Endothelial cell of umbilical vein (primary cell): ENCODE data around the gene MED27. TPM values are rescaled to one million over a fixed set of nuclear protein-coding genes. Genes with fewer than 3 reads are reported as not detected.

Experiments
- BruUV-seq: library from RNA; stranded (reverse); fragments of 400-500 nt; replicated peaks from 2 replicates; lab custom pipeline; 2021; lab: Mats Ljungman, UMichigan
- CTCF ChIA-PET: fragments of 300-600, 350-600 bp; sonication (Branson Sonifier 250); formaldehyde crosslinking; loops from one replicate; lab custom pipeline; 2021; ENCODE audit warnings: antibody characterized with exemption, inconsistent platforms; lab: Charles Lee
- POLR2A ChIA-PET: fragments of 300-600, 350-600 bp; sonication (Branson Sonifier 250); formaldehyde crosslinking; loops from one replicate; lab custom pipeline; 2021; ENCODE audit warnings: antibody characterized with exemption, inconsistent platforms; lab: Charles Lee
- DNase-seq: peaks from one replicate; pipeline ENCODE4 v3.0.0-alpha.2; 2011; ENCODE audit warnings: low read depth, low spot score
- FAIRE-seq: peaks from 2 replicates; lab custom pipeline; 2011; peaks lifted over from hg19 to GRCh38; lab: Jason Lieb, UNC
- H2AFZ ChIP-seq: 2 replicates; pipeline ENCODE4 v1.6.0; 2012; ENCODE audit warnings: low read depth, low read length, control low read depth, inconsistent platforms
- H3K27ac ChIP-seq: 2 replicates; pipeline ENCODE4 v1.5.1; 2011; ENCODE audit warnings: low read depth, mild to moderate bottlenecking, control low read depth, low read length, moderate library complexity; ENCODE audit not compliant: insufficient read depth
- H3K27me3 ChIP-seq, 2 experiments: 2 replicates each; pipeline versions ENCODE4 v1.6.0 to v1.6.1; 2011; ENCODE audit warnings: low read length in 2 of 2, mixed read lengths in 1 of 2; ENCODE audit not compliant: control insufficient read depth in 2 of 2, insufficient read depth in 2 of 2
- H3K36me3 ChIP-seq, 2 experiments: 2 replicates in 1 of 2; 3 replicates in 1 of 2; pipeline ENCODE4 v1.5.1; 2011; ENCODE audit warnings: low read length in 2 of 2, mild to moderate bottlenecking in 1 of 2, moderate library complexity in 1 of 2; ENCODE audit not compliant: control insufficient read depth in 2 of 2, insufficient read depth in 2 of 2; ENCODE audit errors: extremely low read depth in 1 of 2
- H3K4me1 ChIP-seq: 3 replicates; pipeline ENCODE4 v1.5.1; 2011; ENCODE audit warnings: mild to moderate bottlenecking, low read length; ENCODE audit not compliant: control insufficient read depth, insufficient read depth; ENCODE audit errors: extremely low read depth
- H3K4me2 ChIP-seq: 2 replicates; pipeline ENCODE4 v1.6.1; 2011; ENCODE audit warnings: low read length, control low read depth, mixed read lengths; ENCODE audit not compliant: insufficient read depth
- H3K4me3 ChIP-seq, 3 experiments: fragments of 200-600 bp in 1 of 3; sonication (generic), shearing (Covaris generic) in 1 of 3; replicated peaks in 1 of 3; 2 replicates each; pipeline ENCODE4 v1.5.1; 2011 to 2016; ENCODE audit warnings: control low read depth in 3 of 3, low read length in 3 of 3, mild to moderate bottlenecking in 2 of 3, inconsistent platforms in 1 of 3, low read depth in 1 of 3, moderate library complexity in 1 of 3; ENCODE audit not compliant: insufficient read depth in 1 of 3
- H3K79me2 ChIP-seq: 2 replicates; pipeline ENCODE4 v1.6.0; 2012; ENCODE audit warnings: low read length, inconsistent platforms; ENCODE audit not compliant: control insufficient read depth, insufficient read depth
- H3K9ac ChIP-seq: replicated peaks from 2 replicates; pipeline ENCODE3; 2011; ENCODE audit warnings: low read length, control low read depth; ENCODE audit not compliant: insufficient read depth; ENCODE audit errors: extremely low read depth
- H3K9me1 ChIP-seq: replicated peaks from 3 replicates; pipeline ENCODE4 v1.6.0; 2011; ENCODE audit warnings: mild to moderate bottlenecking, low read length; ENCODE audit not compliant: control insufficient read depth, insufficient read depth; ENCODE audit errors: extremely low read depth
- H3K9me3 ChIP-seq: replicated peaks from 2 replicates; pipeline ENCODE4 v1.5.1; 2012; ENCODE audit warnings: low read length, inconsistent platforms; ENCODE audit not compliant: control insufficient read depth, insufficient read depth
- H4K20me1 ChIP-seq: replicated peaks from 2 replicates; pipeline ENCODE3; 2011; ENCODE audit warnings: mild to moderate bottlenecking, low read length; ENCODE audit not compliant: control insufficient read depth, insufficient read depth; ENCODE audit errors: extremely low read depth
- CTCF ChIP-seq, 2 donors: IDR thresholded peaks; 1 replicate in 1 of 2; 2 replicates in 1 of 2; pipeline ENCODE4 v1.5.1; 2011; ENCODE audit warnings: low read length in 2 of 2, mild to moderate bottlenecking in 2 of 2, moderate library complexity in 2 of 2, control low read depth in 1 of 2, inconsistent platforms in 1 of 2, low read depth in 1 of 2; ENCODE audit not compliant: insufficient read depth in 1 of 2; ENCODE audit errors: extremely low read depth in 1 of 2
- EZH2 ChIP-seq: IDR thresholded peaks from 2 replicates; pipeline ENCODE4 v1.6.1; 2012; ENCODE audit warnings: borderline replicate concordance, low read depth, mild to moderate bottlenecking, moderate library complexity, low read length, inconsistent platforms; ENCODE audit not compliant: severe bottlenecking
- FOS ChIP-seq: IDR thresholded peaks from 2 replicates; pipeline ENCODE4 v1.6.1; 2011; ENCODE audit warnings: mild to moderate bottlenecking, low read length, moderate library complexity, borderline replicate concordance; ENCODE audit not compliant: insufficient read depth
- GATA2 ChIP-seq: IDR thresholded peaks from 2 replicates; pipeline ENCODE4 v1.7.0; 2011; ENCODE audit warnings: low read depth, mild to moderate bottlenecking, moderate library complexity, mixed read lengths, low read length; ENCODE audit not compliant: insufficient read length, insufficient read depth
- JUN ChIP-seq: IDR thresholded peaks from 2 replicates; pipeline ENCODE4 v1.6.1; 2011; ENCODE audit warnings: borderline replicate concordance, low read depth; ENCODE audit not compliant: insufficient read length, insufficient read depth
- MYC ChIP-seq: IDR thresholded peaks from one replicate; pipeline ENCODE4 v1.6.1; 2011; ENCODE audit warnings: mild to moderate bottlenecking, low read depth, low read length
- POLR2A ChIP-seq: IDR thresholded peaks from 2 replicates; pipeline ENCODE4 v1.6.1; 2012; ENCODE audit warnings: low read depth, mild to moderate bottlenecking, control low read depth, low read length
- POLR2AphosphoS5 ChIP-seq: IDR thresholded peaks from 2 replicates; pipeline ENCODE4 v1.6.1; 2012; ENCODE audit warnings: low read depth, mild to moderate bottlenecking, control low read depth, low read length, moderate library complexity; ENCODE audit not compliant: insufficient read depth
- dilution Hi-C: fragments of 300-500 bp; cut with MboI; formaldehyde crosslinking; loops from one replicate; pipeline ENCODE4 v1.15.0; 2019; ENCODE audit warnings: low sequenced_read_pairs; ENCODE audit not compliant: extremely low pct_ligation_motif_present
- intact Hi-C: fragments of 100-400 bp; cut with micrococcal nuclease; formaldehyde crosslinking; loops from one replicate; pipeline ENCODE4 v1.10.0; 2022
- polyA plus RNA-seq, 4 experiments: library from polyadenylated mRNA; depleted of rRNA in 3 of 4; stranded (reverse) in 3 of 4; unstranded in 1 of 4; fragments of >200 nt; gene quantifications; 2 replicates each; pipeline versions ENCODE4 v1.2.1 to v1.2.3, GENCODE V29; 2011 to 2012; ENCODE audit warnings: missing spikeins in 1 of 4
- total RNA-seq: library from RNA; stranded (reverse); gene quantifications from 2 replicates; pipeline ENCODE4 v1.2.3, GENCODE V29; 2021
- TF ChIP-seq, protein P1 (sequence below): IDR thresholded peaks from 2 replicates; pipeline ENCODE4 v1.6.1; 2011; ENCODE audit not compliant: insufficient read depth, insufficient read length

MED27 gene
- total and polyA plus RNA-seq, 2 donors (not counting 3 experiments of a cell fraction or from before 2014, with no cell fraction given): 27.9 to 47.8 TPM

DNA sequence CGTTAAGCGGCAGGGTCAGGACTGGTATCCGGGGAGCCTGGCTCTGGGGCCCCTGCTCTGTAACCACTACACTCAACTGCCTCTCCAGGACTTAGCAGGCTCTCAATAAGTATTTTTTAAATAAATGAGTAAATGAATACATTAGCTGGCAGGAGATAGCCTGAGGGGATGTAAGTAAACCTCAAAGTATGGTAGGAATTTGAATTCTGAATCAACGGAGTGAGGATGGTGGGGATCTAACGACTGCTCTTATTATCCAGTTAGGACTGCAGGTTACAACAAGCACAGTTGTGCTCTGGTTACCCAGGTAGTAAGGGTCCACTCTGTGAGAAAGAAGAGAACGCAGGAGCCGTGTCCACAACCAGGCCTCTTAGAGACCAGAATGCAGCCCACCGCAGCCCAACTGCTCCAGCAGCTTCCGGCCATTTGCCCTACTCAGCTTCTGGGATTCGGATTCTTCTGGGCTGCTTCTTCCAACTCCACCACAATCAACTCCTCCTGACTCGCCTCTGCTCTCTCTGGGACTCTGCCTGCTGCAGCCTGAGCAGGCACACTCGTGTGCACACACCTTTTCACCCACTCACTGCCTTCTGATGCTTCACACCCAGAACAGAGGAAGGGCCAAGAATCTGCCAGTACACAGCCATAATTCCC is 52.6 kb downstream of the MED27 start:
- H3K4me3 ChIP-seq: no peak overlapping the region
- intact Hi-C loops (no loop called here), dilution Hi-C loops (no loop called here)
- H3K36me3 ChIP-seq: no peaks in the 10 kb centered on the region
- no peak overlapping the region for H3K27ac ChIP-seq
- ChIA-PET POLR2A (no interaction called here), CTCF (interaction anchor here (2.0 kb wide), 1 partner anchor 10 kb away, joined by 8 read pairs; no protein-coding TSS in a partner anchor)
- no peak for FAIRE-seq
- no peaks in the 10 kb centered on the region for H3K27me3 ChIP-seq
- BruUV-seq: no TSS peak
- TF ChIP-seq EZH2: no peak
- no peak for TF ChIP-seq POLR2AphosphoS5
- TF ChIP-seq GATA2: no peak
- TF ChIP-seq JUN: no peak
- TF ChIP-seq FOS: no peak
- no peak for TF ChIP-seq POLR2A
- TF ChIP-seq CTCF (IDR thresholded peaks at IDR 0.05; ENCODE audit: extremely low read depth in 1 of 2, insufficient read depth in 1 of 2, low read depth in 1 of 2, low read length in 2 of 2): no peak
- no peak for TF ChIP-seq MYC
- TF ChIP-seq, protein P1, sequence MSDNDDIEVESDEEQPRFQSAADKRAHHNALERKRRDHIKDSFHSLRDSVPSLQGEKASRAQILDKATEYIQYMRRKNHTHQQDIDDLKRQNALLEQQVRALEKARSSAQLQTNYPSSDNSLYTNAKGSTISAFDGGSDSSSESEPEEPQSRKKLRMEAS: no peak
- H3K9me1 ChIP-seq: no peaks in the 10 kb centered on the region
- no peak for DNase-seq
- no peaks in the 10 kb centered on the region for H4K20me1 ChIP-seq
- peaks cover 8% of the 10 kb centered on the region for H3K79me2 ChIP-seq
- H3K4me1 ChIP-seq: no peaks in the 10 kb centered on the region
- H2AFZ ChIP-seq: no peak overlapping the region
- no peaks in the 10 kb centered on the region for H3K9me3 ChIP-seq
- no peak overlapping the region for H3K9ac ChIP-seq
- H3K4me2 ChIP-seq: no peak overlapping the region
